AG09309 (cell line): ENCODE data around the gene ABCA12.
A peak's percentile ranks its signal among the peaks of the same experiment; 100 is the strongest.

ENCODE experiments used
- DNase-seq: peaks from one replicate; pipeline ENCODE4 v3.0.0-alpha.2; 2010; ENCODE audit warnings: low read depth
- H3K4me3 ChIP-seq: 2 replicates; pipeline ENCODE4 v1.5.1; 2011; ENCODE audit warnings: mild to moderate bottlenecking, low read depth, low read length, moderate library complexity; ENCODE audit not compliant: control insufficient read depth
- CTCF ChIP-seq: IDR thresholded peaks from 2 replicates; pipeline ENCODE4 v1.5.1; 2011; ENCODE audit warnings: mild to moderate bottlenecking, low read depth, low read length, inconsistent platforms; ENCODE audit not compliant: insufficient read depth, control insufficient read depth; ENCODE audit errors: missing control alignments

ABCA12 gene

GRCh38 chr2:214987261-214987660, 151.2 kb downstream of the ABCA12 start:
- peak; percentile 23 for DNase-seq
- TF ChIP-seq CTCF = no peak

DNA sequence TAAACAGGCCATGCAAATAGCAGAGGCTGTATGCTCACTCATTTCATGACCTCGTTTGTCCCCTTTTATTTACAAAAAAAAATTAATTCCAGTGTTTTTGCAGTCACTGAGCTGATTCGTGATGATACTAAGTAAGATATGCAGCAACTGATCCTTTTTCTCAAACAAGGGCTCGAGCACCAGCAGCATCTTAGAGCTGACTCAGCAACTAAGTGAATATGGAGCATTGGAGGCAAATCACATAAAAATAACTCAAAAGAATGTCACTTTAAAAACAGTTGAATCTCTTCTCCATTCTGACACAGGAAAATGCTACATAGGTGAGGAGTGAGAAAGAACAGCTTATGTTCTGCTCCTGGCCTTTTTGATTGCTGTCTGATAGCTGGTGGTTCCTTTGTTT, 152.8 kb downstream of the ABCA12 start:
- no peak for DNase-seq
- H3K4me3 ChIP-seq = no peak overlapping the region
- no peak for TF ChIP-seq CTCF

More at GRCh38 chr2:214987261-214987660, 151.2 kb downstream of the ABCA12 start:
- no peak overlapping the region for H3K4me3 ChIP-seq

DNA sequence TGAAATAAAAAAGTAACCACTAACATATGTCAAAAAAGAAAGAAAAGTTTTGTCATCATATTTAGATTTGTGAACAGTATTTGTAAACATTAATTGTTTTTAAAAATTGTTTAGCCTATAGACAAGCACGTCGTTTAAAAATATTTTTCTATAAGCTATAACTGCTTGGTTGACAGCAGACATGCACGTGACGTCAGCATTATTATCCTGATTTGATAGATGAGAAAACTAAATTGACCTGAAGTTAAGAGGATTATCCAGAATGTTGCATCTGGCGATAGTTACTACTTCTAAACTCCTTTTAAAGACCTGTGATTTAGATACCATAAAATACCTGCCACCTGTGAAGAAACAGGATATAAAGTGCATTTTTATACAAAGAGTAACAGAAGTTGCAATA, 172.0 kb downstream of the ABCA12 start:
- no peak for TF ChIP-seq CTCF
- H3K4me3 ChIP-seq = no peak overlapping the region
- DNase-seq = no peak

DNA sequence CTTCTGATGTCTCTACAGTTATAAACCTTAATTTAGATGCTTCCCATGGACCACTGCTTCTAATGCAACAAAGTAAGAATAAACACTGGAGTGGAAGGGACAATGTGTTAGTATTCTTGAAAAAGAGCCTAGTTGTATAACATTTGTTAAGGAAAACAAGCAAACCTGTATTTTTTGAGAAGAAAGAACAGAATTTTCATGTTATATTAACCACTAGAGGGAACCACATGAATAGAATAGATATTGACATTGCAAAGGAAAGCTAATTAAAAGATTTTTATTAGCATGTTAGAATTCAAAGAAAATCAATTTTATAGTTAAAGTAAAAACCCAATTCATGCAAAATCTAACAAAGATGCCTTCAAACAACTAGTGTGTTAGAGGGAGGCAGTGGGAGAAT, 177.7 kb downstream of the ABCA12 start:
- peak; percentile 23 for TF ChIP-seq CTCF
- DNase-seq = peak; percentile 1
- H3K4me3 ChIP-seq = no peak overlapping the region

GRCh38 chr2:214946949-214947348, 191.5 kb downstream of the ABCA12 start:
- TF ChIP-seq CTCF = no peak
- H3K4me3 ChIP-seq = no peak overlapping the region
- DNase-seq = no peak

- no peak overlapping the region for H3K4me3 ChIP-seq
- TF ChIP-seq CTCF = no peak
- no peak for DNase-seq
Measured at GRCh38 chr2:214934006-214934405, 204.4 kb downstream of the ABCA12 start.

- no peak for DNase-seq
- H3K4me3 ChIP-seq = no peak overlapping the region
- TF ChIP-seq CTCF = no peak
Measured at GRCh38 chr2:214904634-214905033, 233.8 kb downstream of the ABCA12 start.
